Measurements from ENCODE around the gene RERE.
"Not testable (repeated sequence)": the region's sequence is repeated elsewhere in the genome, so short reads cannot be mapped to it uniquely, and the experiment has no call there.

Gene RERE

DNA sequence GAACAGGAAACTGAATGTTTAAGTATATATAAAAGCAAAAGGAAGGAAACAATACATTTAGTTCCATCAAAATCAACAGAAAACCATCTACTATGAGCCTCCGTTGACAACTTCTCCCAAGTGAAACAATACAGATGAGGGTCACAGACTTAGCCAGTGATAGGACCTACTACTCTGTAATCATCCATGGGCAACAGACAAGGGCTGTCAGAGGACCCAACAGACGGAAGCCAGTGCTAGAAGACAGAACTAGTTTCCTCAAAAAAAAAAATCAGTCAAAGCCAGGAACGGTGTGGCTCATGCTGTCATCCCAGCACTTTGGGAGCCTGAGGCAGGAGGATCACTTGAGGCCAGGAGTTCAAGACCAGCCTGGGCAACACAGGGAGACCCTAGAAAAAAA lies 20.6 kb downstream of the RERE start:
- no peak for DNase-seq

DNA sequence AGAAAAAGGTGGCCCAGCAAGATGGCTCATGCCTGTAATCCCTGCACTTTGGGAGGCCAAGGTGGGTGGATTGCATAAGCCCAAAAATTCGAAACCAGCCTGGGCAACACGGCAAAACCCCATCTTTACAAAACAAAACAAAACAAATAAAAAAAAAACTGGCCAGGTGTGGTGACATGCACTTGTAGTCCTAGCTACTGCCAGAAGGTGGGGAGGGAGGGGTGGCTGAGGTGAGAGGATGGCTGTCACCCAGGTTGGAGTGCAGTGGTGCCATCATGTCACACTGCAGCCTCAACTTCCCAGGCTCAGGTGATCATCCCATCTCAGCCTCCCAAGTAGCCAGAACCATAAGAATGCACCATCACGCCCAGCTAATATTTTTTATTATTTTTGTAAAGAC lies 22.8 kb downstream of the RERE start:
- no peak for DNase-seq

DNA sequence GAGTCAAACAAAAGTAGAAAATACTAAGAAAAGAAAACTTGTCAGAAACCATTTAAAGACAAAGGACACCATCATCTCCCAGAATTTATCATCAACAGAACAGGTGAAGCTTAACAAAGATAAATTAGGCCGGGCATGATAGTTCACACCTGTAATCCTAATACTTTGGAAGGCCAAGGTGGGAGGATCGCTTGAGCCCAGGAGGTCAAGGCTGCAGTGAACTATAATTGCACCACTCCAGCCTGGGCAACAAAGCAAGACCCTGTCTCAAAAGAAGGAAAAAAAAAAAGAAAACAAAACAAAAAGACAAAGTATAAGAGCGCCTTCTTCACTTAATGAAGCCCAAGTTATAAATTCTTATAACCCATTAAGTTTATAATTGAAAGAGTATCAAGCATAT lies 25.6 kb downstream of the RERE start:
- no peak for DNase-seq

DNA sequence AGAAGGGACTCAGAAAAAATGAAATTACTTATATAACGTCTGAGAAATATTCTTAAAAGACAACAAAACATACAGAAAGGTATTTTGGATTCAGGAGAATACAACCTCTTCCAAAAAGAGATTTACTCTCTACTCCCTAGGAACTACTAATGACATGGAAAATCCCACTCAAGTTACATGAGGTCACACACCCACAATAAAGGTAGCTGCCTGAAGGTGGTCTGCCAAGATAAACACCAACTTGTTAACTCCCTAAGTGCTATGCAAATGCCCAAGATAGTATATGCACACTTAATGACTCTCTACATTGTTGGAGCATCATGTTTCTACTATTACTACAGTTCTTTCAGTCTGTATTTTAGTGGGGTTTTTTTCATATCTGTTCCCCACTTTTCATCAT lies 26.5 kb downstream of the RERE start:
- no peak for DNase-seq

DNA sequence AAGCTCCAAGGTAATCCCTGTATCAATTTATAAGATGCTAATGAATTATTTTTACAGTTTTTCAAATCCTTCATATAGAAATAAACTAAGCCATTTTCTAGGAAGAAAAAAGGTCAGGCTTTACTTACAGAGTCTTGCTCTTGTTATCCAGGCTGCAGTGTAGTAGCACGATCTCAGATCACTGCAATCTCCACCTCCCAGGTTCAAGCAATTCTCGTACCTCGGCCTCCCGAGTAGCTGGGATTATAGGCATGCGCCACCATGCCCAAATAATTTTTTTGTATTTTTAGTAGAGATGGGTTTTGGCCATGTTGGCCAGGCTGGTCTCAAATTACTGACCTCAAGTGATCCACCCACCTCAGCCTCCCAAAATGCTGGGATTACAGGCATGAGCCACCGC lies 27.0 kb downstream of the RERE start:
- DNase-seq: no peak

DNA sequence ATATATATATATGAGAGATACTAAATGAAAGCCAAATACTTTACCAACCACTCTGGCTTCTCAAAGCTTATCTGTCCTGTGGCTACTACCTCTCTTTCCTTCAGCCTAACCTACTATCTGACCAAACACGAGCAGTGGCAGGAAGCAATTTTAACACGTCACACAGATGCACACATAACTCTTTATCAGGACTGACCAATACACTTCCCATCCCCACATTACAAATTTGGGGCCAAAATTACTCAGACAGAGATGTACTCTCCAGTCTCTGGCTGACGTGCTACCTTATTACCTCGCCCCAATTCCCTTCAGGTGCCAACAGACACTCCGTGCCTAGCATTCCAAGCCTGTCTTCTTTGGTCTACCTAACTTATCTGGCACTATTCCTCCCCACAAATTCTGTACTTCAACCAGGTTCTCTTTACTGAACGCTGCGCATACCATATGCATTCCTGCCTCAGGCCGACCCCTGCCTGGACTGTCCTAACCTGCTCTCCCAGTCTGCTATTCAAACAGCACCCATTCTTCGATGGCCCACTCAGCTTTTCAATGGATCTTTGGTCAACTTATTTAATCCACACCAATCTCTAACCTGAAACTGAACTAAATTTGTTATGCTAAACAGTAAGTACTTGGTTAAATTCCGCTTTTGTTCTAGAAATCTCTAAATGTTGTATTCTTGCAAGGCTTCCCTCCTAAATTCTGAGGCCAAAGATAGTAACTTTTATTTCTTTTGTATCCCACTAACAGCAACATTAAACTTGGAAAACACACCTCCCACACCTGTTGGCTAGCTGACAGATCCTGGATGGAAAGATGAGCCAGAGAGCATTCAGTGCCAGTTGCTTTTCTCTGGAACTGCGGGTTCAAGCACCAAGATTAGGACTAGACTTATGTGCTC lies 27.9 kb downstream of the RERE start:
- DNase-seq: no peak

DNA sequence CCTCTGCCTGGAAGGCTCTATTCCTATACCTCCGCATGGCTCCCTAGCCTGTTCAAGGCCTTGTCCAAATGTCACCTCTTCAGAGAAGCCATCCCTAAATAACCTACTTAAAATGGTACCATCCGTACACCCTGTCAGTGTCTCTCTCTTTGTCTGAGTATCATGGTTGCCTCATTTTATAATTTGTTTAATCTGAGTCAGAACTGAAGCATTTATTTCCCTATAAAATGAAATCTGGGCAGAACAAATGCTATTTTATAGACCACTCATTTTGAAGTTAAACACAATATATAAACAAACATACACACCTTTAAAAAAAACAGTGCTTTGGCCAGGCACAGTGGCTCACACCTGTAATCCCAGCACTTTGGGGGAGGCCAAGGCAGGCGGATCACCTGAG lies 30.2 kb downstream of the RERE start:
- DNase-seq: no peak

DNA sequence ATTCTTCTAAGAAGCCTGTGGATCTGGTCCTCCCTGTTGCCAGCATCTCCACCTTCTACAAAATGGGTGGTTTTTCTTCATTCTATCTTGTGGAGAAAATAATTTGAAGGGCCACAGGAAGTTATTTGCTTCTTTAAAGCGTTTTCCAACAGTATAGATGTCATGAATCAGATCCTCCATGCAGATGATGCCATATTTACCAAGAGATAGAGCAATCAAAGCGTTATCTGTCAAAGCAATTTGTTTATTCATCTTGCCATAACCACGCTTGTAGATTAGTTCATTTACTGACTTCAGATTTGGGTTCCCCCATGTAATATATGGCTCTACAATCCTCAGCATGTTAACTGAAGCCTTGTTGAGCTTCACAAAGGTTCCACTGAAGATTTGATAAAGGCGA lies 31.2 kb downstream of the RERE start:
- DNase-seq: not testable (repeated sequence)

DNA sequence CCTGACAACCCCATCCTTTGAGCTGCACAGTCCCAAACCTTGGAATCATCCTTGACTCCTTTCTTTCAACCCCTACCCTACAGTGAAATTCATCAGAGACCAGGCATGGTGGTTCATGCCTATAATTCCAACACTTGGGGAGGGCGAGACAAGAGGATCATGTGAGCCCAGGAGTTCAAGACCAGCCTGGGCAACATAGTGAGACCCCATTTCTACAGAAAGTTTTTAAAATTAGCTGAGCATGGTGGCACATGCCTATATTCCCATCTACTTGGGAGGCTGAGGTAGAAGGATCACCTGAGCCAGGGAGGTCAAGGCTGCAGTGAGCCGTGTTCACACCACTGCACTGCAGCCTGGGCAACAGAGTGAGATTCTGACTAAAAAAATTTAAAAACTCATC lies 34.5 kb downstream of the RERE start:
- DNase-seq: no peak

DNA sequence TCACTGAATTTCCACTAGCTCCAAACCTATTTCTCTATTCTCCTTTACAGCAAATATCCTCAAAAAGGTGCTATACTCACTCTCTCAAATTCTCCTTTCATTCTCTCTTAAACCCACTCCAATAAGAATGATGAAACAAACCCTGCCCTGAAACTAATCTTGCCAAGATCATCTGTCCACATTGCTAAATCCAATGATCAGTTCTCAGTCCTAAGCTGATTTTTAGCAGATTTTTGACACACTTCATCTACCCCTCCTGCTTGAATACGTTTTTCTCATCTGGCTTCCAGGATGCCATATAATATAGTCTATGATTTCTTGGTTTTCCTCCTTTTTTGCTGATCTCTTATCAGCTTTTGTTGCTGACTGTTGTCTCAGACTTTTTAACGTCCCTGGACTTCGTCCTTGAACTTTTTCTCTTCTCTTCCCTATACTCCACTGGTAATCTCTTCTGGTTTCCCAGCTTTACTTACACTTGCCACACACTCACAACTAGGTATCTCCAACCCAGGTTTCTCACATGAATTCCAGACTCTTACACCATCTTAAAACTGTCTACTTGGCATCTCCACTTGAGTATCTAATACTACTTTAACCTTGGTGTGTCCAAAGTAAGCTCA lies 35.3 kb downstream of the RERE start:
- no peak for DNase-seq

DNA sequence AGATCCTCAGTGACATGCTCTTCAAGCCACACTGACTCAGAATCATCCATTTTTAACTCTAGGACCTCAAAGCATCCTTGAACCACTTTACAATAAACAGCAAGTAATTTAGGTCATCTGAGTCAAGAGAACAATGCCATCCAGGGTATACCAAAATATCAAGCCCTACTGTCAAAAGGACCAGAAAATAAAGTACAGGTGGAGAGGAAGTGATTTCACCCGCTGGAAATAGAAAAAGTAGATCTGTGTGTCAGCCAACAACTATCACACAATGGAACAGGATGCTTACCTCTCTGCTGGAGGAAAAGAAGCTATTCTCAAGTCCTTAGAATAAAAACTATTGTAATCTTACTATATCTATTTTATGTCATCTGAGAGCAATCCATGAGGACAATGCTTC lies 37.0 kb downstream of the RERE start:
- no peak for DNase-seq

DNA sequence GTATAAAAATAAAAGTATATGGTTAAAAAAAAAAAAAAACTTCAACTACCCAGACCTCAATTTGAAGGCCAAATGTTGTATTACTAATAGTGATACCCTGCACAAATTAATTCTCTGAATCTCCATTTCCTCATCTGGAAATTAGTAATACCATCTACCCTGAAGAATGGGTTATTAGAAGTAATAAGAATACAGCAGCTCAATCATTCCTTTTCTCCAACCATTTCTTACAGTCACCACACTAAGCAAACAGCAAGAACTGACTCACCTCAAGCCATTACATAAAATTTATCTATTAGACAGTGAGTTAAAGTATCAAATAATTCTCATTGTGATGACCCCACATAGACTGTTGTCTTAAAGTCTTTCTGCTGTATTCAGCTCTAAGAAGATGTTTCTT lies 39.6 kb downstream of the RERE start:
- no peak for DNase-seq

DNA sequence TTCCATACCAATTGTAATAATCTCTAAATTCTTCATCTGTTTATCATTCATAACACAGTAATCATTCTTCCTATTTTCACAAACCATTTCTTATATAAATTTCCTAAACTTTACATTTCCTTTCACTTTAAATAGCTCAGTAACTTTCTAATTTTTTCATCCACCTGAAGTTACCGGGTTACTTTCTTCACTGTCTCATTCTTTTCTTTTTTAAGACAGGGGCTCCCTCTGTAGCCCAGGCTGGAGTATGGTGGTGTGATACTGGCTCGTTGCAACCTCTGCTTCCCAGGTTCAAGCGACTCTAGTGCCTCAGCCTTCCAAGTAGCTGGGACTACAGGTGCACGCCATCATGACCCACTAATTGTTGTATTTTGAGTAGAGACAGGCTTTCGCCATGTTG lies 41.3 kb downstream of the RERE start:
- DNase-seq: no peak

DNA sequence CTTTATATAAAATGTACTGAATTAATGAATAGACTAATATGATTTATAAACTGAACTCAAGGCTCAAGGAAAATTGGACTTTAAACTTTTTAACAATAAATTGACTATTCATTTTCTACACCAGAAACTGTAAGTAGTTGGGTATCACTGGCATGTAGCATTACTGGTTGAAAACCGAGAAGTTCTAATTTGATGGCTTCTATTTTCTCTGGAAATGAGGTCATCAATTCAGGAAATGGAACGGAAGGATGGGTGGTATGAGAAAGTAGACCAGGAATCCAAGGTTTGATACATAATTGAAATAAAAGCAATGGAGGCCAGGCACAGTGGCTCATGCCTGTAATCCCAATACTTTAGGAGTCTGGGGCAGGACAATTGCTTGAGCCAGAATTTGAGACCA lies 50.4 kb downstream of the RERE start:
- no peak for DNase-seq

DNA sequence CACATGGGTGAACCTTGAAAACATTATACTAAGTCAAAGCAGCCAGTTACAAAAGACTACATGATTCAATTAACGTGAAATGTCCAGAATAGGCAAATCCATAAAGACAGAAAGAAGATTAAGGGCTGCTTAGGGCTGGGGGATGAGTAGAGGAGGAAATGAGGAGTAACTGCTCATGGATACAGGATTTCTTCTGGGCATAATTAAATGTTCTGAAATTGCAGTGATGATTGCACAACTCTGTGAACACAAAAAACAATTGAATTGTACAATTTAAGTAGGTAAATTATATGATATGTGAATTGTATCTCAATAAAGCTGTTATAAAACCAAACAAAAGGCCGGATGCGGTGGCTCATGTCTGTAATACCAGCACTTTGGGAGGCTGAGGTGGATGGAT lies 52.2 kb downstream of the RERE start:
- DNase-seq: no peak

DNA sequence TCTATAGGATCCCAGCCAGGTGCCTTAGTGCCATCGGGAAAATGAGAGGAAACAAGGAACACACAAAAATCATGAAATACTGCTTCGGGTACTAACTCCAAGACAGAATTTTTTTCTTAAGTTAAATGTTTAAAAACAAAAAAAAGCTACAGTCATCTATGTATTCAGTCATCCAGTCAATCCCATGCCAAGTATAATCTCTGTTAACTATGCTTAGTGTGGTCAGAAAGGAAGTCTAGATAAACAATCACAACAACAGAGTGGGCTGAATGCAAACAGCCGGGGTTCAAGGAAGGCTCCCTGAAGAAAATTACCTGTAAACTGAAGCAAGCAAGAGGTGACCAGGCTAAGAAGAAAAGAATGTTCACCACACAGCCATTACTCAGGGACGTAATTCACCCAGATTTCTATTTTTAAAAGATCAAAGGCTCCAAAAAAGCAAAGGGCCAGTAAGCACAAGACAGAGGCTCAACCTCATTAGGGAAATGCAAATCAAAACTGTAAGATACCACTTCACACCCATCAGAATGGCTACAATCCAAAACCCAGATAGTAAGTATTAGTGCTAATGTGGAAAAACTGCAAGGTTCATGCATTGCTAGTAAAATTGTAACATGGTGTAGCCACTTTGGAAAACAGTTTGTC lies 53.0 kb downstream of the RERE start:
- no peak for DNase-seq

DNA sequence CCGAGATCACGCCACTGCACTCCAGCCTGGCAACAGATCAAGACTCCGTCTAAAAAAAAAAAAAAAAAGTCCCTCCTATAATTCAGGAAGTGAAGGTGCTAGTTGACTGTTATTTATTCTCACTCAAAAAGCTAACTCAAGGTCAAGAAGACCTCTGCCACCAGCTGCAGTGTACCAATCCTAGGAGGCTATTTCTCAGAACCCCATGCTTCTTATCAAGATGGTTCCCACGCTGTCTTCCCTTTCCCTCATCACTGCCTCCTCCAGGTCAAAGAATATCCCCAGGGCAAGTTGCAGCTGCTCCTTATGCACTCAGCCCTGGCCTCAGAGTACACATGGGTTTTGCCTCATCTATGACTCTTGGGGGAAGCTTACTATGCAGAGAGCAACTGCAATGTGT lies 53.6 kb downstream of the RERE start:
- no peak for DNase-seq

DNA sequence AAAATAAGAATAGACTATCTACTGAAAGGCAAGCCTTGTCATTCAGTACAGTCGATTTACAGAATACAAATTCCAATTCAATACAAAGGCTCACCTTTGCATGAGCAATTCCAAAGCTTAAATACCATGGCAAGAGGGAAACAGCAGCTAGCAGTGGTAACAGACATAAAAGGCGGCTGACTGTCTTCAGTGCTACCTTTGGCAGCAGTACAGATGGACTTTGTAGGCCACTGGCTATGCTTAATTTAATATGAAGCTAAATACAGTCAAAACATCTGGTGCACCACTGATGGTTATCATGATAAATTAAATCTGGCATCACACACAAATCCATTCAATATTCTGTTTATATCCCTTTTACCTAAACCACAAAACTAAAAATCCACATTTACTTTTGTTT lies 62.4 kb downstream of the RERE start:
- no peak for DNase-seq

DNA sequence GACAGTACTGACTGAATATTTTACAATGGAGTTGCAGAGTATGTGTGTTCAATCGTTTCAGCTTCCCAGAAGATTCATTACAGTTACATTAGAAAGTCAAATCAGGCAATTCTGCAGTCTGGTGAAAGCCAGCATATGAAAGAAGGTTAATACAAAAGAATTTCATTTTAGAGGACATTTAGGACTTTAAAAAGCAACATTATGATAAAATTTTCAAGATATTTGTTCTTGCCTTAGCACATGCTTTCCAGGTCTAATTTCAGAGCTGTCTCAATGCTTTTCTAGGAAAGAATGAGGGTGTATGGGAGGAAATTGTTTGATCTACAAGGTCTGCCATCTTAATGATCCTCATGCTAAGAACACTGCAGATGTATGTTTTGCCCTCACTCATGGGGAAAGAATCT lies 63.2 kb downstream of the RERE start:
- DNase-seq: no peak

DNA sequence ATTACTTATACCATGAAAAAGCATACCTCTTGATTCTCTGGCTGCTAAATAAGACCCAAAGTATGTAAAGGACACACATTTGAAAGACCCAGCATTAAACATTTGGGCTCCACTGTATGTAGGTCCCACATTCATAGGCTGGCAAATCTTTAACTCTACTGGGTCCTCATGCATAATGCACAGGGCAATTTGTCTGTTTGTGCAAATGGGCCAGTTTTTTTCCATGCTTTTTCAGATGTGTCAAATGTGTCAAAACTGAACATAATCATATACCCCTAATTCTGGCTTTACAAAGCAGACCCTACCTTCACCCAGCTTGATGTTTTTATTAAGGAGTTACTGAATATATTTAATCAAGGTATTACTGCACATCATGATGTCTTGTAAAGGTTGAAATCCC lies 63.7 kb downstream of the RERE start:
- no peak for DNase-seq

DNA sequence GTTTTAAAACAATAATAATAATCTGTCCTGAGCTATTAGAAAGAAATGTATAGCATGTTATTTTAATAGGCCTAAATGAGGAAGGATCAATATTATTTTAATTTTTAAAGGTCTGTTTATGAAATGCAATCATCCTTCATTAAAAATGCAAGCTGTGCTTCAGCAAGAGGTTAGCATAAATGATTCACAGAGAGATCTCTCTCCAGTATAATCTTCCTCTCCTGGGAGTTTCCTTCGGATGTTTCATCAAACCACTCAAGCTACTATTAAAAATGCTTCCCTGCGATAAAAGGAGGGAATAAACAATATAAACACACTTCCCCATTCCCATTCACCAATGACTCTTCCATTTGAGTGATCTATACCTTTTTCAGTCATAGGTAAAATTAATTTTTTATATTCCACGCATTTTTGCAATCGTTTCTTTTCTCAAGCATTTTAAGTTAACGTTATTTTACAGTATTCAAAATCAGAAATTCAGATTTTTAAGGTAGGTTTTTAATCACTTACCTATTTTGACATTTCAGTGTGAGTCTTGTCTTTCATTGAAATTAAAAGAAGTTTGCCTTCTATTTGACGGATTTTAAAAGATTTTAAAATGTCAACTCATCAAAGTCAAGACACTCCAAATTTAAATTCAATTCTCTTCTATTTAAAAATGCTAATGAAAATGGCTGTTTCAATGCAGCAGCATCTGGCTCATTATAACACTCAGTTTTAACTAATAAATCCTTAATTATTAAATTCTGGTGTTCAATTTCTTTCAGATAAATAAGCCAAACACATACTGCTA lies 64.3 kb downstream of the RERE start:
- DNase-seq: no peak

DNA sequence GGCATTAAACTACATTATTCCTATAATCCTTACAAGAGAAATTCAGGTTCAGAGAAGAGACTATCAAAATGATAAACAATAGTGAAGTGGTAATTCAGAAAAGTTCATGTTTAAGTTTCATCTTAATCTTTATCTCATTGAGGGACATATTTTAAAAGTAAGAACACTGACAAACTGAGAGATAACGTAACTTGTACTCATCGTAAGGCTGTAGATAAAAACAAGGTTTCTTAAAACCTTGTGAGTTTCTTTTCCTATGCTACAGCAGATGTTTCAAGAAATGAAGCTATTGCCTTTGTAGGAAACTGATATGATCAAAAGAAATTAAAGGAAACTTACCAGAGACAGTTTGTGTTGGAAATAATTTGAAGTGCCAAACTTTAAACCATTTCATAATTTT lies 65.0 kb downstream of the RERE start:
- no peak for DNase-seq

DNA sequence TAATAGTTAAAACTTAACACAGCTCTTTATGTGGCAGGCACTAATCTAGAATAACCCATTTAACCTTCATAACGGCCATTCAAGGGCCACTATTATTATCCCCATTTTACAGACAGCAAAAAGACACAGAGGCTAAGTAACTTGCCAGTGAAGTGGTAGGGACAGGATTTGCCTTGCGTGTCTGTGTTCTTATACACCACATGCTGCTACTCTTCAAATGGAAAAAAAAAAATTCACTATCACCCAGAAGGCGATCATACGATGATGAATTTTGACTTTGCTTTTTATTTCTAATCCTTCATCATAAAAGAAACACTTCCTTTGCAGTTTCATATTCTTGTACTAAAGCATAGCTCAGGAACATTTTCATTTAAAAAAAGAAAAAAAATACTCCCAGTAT lies 65.5 kb downstream of the RERE start:
- no peak for DNase-seq

Data from NK-92 treated with Interleukin-12 subunit alpha and Interleukin-12 subunit beta, amount 100 ng/mL, for 24 hours (cell line).